Uterus (tissue), 4 donors: Measurements from ENCODE around the gene NT5C1A. TPM values are rescaled to one million over a fixed set of nuclear protein-coding genes. Genes with fewer than 3 reads are reported as not detected.

Experiments used
- DNase-seq, 2 donors: peaks; one replicate each; pipeline ENCODE4 v3.0.0-alpha.2; 2019 to 2020
- H3K27ac ChIP-seq, 2 donors: fragments of 200-600 bp; sonication (generic); 1 replicate in 1 of 2; 2 replicates in 1 of 2; pipeline ENCODE4 v1.5.1; 2016 to 2018
- H3K27me3 ChIP-seq, 2 donors: fragments of 200-600 bp; sonication (generic); one replicate each; pipeline ENCODE4 v1.5.1; 2018 to 2019; ENCODE audit warnings: control low read depth in 1 of 2
- H3K36me3 ChIP-seq, 2 donors: fragments of 200-600 bp; sonication (generic); one replicate each; pipeline ENCODE4 v1.5.1; 2019; ENCODE audit warnings: control low read depth in 1 of 2
- H3K4me1 ChIP-seq, 2 donors: fragments of 200-600 bp; sonication (generic); one replicate each; pipeline ENCODE4 v1.5.1; 2018 to 2019; ENCODE audit warnings: control low read depth in 1 of 2
- H3K4me3 ChIP-seq, 2 donors: fragments of 200-600 bp; sonication (generic); 1 replicate in 1 of 2; 2 replicates in 1 of 2; pipeline ENCODE4 v1.5.1; 2018 to 2019; ENCODE audit warnings: mild to moderate bottlenecking in 1 of 2
- H3K9me3 ChIP-seq, 2 donors: fragments of 200-600 bp; sonication (generic); one replicate each; pipeline ENCODE4 v1.5.1; 2019; ENCODE audit warnings: control low read depth in 1 of 2
- CTCF ChIP-seq, 4 experiments: fragments of 200-600 bp in 2 of 4; fragments of 450-650 bp in 2 of 4; sonication (generic) in 2 of 4; IDR thresholded peaks; one replicate each; pipeline ENCODE4 v1.5.1; 2016 to 2019; ENCODE audit warnings: antibody characterized with exemption in 4 of 4, mild to moderate bottlenecking in 2 of 4, moderate library complexity in 1 of 4
- POLR2A ChIP-seq, 2 donors: fragments of 450-650 bp; IDR thresholded peaks; one replicate each; pipeline ENCODE4 v1.6.1; 2016; ENCODE audit warnings: antibody characterized with exemption in 2 of 2, mild to moderate bottlenecking in 1 of 2, moderate library complexity in 1 of 2
- intact Hi-C: fragments of 100-400 bp; cut with DNase I; formaldehyde crosslinking; loops from one replicate; pipeline ENCODE4 v1.15.1; 2023; ENCODE audit warnings: low total_unique reads
- total RNA-seq, 4 donors: library from RNA; depleted of rRNA in 3 of 4; stranded (reverse); fragments of >200 nt in 3 of 4; gene quantifications; one replicate each; pipeline versions ENCODE4 v1.1.0 to v1.2.4, GENCODE V29; 2014 to 2023
- donor health status: DM: yes; HTN: yes; CAD: no.

NT5C1A gene
- total RNA-seq, 4 donors from 2014 or later = 1.1 to 1.8 TPM; not detected in 2

DNA sequence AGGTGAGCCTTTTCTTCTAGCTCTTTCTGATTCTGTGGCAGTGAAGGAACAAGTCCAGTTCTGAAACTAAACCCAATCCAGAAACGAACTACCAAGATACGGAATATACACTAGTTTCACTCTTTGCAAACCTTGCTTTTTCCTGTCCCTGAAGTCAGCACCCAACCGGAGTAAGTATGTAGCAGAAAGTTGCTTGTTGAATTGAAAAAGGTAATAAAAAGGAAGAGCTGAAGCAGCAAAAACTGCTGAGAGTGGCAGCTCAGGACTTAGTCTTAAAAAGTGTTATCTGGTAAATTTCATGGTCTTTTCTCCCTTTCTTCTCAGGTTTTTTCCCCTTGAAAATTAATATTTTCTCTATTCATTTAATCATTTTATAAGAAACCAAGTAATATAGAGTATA is 9.4 kb upstream of the NT5C1A start:
- H3K36me3 ChIP-seq = no peaks in the 10 kb centered on the region
- no peak overlapping the region for H3K27ac ChIP-seq
- no peak for DNase-seq
- H3K27me3 ChIP-seq = peaks cover 0 to 9% of the 10 kb centered on the region in 2 donors
- intact Hi-C loops = no loop called here
- H3K4me1 ChIP-seq = no peaks in the 10 kb centered on the region
- TF ChIP-seq POLR2A (IDR thresholded peaks at IDR 0.05) (no peak), CTCF (IDR thresholded peaks at IDR 0.05) (no peak)
- H3K9me3 ChIP-seq = no peaks in the 10 kb centered on the region
- no peak overlapping the region for H3K4me3 ChIP-seq

- intact Hi-C loops = no loop called here
- no peak for DNase-seq
- H3K27me3 ChIP-seq = peaks cover 0 to 9% of the 10 kb centered on the region in 2 donors
These were observed 8.8 kb upstream of the NT5C1A start for GRCh38 chr1:39680751-39681150.

GRCh38 chr1:39679821-39680220 is 7.9 kb upstream of the NT5C1A start:
- intact Hi-C loops = no loop called here
- Histone ChIP-seq H3K27ac (no peak overlapping the region), H3K4me3 (no peak overlapping the region), H3K36me3 (no peaks in the 10 kb centered on the region), H3K4me1 (no peaks in the 10 kb centered on the region), H3K9me3 (no peaks in the 10 kb centered on the region), H3K27me3 (peaks cover 0 to 8% of the 10 kb centered on the region in 2 donors)
- no peak for DNase-seq
- TF ChIP-seq CTCF (IDR thresholded peaks at IDR 0.05) (no peak), POLR2A (IDR thresholded peaks at IDR 0.05) (no peak)

More at GRCh38 chr1:39680751-39681150, 8.8 kb upstream of the NT5C1A start:
- no peak overlapping the region for H3K27ac ChIP-seq
- no peaks in the 10 kb centered on the region for H3K36me3 ChIP-seq
- H3K4me3 ChIP-seq = no peak overlapping the region
- no peaks in the 10 kb centered on the region for H3K4me1 ChIP-seq
- TF ChIP-seq POLR2A (IDR thresholded peaks at IDR 0.05) (no peak), CTCF (IDR thresholded peaks at IDR 0.05) (no peak)
- H3K9me3 ChIP-seq = no peaks in the 10 kb centered on the region

- Histone ChIP-seq H3K4me3 (no peak overlapping the region), H3K27ac (no peak overlapping the region), H3K4me1 (no peaks in the 10 kb centered on the region), H3K9me3 (no peaks in the 10 kb centered on the region), H3K27me3 (peaks cover 0 to 4% of the 10 kb centered on the region in 2 donors), H3K36me3 (no peaks in the 10 kb centered on the region)
- intact Hi-C loops = no loop called here
- no peak for DNase-seq
- TF ChIP-seq CTCF (IDR thresholded peaks at IDR 0.05) (no peak), POLR2A (IDR thresholded peaks at IDR 0.05) (no peak)
These were observed 7.0 kb upstream of the NT5C1A start for GRCh38 chr1:39678889-39679288.

GRCh38 chr1:39677645-39678044 is 5.7 kb upstream of the NT5C1A start:
- TF ChIP-seq CTCF (IDR thresholded peaks at IDR 0.05) = no peak
- TF ChIP-seq POLR2A (IDR thresholded peaks at IDR 0.05) = no peak
- DNase-seq = no peak
- intact Hi-C loops = no loop called here

More at GRCh38 chr1:39677645-39678044, 5.7 kb upstream of the NT5C1A start:
- H3K4me3 ChIP-seq = no peak overlapping the region
- no peaks in the 10 kb centered on the region for H3K4me1 ChIP-seq
- no peaks in the 10 kb centered on the region for H3K36me3 ChIP-seq
- no peaks in the 10 kb centered on the region for H3K27me3 ChIP-seq
- no peak overlapping the region for H3K27ac ChIP-seq
- H3K9me3 ChIP-seq = no peaks in the 10 kb centered on the region
